GM23248 (cell line): ENCODE data around the gene SLC9A2.

ENCODE experiments used
- EZH2 ChIP-seq: fragments of 200-600 bp; sonication (generic); IDR thresholded peaks from 2 replicates; pipeline ENCODE4 v1.6.1; 2018; ENCODE audit warnings: antibody characterized with exemption, mild to moderate bottlenecking; ENCODE audit not compliant: insufficient read depth, poor library complexity, severe bottlenecking
- EZH2phosphoT487 ChIP-seq: fragments of 200-600 bp; sonication (generic); IDR thresholded peaks from 2 replicates; pipeline ENCODE4 v1.6.1; 2018; ENCODE audit warnings: antibody characterized with exemption, moderate library complexity, mild to moderate bottlenecking, low read depth; ENCODE audit not compliant: insufficient read depth

GRCh38 chr2:102662833-102663232, 43.5 kb downstream of the SLC9A2 start:
- TF ChIP-seq EZH2 (no peak), EZH2phosphoT487 (no peak)
